ENCODE data around the gene APOH. TPM values are rescaled to one million over a fixed set of nuclear protein-coding genes. Genes with fewer than 3 reads are reported as not detected.

Gene APOH
- polyA plus RNA-seq, 5 donors = 1.6 to 24.1 (median 2.6) TPM

DNA sequence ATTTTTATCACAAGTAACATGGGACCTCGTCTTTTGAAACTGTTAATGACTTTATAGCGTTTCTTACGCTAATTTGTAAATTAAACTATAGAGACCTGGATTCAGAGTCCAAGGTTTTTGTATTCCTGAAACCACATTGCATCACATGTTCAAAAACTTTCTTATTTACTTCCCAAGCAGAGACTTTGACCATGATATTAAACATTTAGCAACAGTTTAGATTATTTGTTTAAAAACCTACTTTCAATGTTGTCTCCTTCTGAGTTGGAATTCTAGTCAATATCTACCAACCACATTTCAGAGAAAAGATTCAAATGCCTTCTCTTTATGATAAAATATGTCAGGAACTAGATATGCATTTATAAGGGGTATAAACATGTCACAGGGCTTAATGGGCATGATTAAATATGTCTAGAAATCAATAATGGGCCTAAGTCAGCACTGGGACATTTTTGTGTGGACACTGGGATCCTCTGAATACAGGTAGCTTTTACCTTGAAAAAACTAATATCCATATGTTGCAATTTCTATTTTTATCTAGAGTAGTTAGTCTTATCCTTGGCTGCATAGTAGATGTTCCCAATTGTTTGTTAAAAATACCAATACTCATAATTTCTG is 6.3 kb upstream of the APOH start:
- DNase-seq = no peak

DNA sequence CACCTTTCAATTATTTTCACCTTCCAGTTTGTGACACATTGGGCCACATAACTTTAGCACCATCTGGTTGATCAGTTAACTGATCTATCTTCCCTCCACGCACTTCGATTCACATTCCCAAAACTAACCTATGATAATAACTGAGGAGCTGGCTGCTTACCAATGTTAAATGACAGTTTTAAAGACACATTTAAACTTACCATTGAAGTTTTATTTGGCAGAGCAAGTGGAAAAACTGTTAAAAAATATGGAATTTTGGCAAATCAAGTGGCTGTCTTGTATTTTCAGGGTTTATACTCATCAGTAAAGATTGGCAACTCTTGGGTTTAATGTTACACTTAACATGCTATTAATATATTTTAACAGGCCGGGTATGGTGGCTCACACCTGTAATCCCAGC is 5.4 kb upstream of the APOH start:
- DNase-seq = no peak

DNA sequence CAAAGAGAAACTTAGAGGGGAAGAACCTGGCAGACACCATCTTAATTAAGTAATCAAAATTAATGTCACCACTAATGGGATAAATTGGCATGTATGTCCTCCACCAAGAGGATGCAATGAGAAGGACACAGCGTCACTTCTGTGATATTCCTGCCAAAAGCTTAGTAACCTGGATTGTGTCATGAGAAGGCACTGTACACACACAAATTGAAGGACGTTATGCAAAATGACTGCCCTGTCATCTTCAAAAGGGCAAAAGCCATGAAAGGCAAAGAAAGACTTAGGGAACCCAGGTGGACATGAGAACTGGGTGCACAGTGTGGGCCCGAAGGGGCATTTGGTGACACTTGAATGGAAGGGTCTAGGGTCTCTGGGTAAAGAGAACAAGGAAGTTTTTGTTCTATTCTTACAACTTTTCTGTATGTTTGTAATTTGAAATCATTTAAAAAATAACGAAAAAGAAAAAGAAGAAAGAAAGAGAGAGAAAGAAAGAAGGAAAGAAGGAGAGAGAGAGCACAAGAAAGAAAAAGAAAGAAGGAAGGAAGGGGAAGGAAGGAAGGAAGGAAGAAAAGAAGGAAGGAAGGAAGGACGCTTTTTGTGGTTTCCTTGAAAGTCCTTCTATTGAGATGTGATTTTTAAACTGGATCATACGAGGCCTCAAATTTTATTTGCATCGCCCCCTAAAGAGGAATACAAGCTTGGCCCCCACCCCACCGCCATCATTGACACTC is 4.0 kb upstream of the APOH start:
- DNase-seq = no peak

DNA sequence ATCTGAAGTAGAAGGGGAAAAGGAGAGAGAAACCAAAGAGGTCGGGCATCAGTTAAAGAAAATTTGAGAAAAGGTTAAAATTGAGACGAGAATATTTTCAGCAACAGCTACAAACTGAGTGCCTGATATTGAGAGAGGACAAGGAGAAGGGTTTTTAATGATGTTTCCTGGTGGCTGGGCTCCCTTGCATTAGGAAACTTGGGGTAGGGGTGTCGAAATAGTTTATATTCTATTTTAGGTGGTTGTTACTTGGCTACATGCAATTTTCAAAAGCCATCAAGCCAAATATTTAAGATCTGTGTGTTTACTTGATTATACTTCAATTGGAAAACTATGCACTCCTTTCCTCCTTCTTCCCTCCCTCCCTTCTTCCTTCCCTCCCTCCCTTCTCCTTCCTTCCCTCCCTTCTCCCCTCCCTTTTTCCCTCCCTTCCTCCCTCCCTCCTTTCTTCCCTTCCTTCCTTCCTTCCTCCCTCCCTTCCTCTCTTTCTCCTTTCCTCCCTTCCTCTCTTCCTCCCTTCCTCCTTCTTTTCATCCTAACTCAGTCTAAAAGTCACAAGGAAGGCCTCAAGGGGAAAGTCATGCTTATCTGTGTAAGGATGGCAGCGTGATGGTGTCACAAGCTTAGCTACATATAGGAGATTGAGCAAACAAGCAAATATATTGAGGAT is 1.8 kb upstream of the APOH start:
- DNase-seq = peak; percentile 41 to 48

DNA sequence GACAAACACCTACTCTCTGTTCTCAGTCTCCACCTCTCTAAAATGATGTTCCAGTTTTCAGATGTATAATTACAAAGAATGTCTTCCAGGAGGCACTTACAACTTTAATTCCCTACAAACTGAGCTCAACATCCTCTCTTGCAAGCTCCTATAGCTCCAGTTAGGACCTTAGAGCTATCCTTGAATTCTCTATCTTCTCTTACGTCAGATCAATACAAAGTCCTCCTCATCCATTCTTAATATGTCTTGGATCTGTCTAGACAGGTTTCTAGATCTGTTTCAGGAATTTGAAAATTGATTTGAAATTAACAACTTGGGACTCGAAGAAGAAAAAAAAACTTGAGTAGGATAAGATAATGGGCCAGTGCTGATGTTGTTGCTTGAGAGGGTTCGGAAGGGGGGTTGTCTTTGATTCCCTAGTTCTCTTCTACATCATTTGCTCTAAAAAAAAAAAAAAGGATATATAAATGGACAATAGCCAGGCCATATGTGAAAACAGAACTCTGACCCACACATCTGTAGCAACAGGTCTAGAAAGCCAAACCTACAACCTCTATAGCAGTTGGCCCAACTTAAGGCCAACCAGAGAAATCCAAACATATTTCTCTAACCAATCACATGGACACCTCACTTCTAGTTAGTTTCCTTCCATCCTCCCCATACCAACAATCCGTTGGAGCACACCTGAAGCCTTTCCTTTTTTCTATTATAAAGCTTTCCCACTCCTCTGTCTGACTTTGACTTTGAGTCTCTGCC is 746 bp upstream of the APOH start:
- DNase-seq = no peak

DNA sequence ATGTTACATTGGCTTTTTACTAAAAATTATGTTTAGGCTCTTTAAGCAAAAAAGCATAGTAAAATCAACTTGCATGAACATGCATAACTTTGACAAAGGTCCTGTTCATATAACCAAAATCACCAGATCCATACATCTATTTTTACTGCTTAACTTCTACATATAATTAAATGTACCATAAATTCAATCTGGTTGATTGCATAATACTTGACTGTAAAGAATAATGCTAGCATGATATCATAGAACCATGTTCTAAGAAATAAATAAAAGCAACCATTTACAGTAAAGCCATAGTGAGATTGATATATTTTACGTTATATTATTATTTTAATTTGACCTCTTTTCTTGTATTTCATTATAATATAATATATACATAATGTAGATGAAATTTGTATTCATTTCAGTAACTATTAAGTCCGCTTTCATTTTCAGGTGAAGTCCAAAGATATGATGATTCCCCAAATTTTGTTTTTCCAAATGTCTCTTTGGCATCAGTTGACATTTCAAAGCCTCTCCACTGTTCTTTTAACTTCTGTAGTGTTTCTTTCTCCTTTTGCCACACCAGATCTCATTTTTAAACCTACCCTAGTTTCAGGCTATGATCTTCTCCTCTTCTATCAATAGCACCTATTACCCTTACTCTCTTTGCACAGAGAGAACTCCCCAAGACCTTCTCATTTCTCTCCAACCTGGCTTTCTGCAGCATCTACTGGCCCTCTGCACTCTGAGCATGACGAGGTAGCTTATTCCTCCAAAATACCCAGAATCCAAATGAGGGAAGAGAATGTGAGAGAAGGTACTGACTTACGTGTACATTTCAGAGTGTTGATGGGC is 1.8 kb downstream of the APOH start:
- no peak for DNase-seq

DNA sequence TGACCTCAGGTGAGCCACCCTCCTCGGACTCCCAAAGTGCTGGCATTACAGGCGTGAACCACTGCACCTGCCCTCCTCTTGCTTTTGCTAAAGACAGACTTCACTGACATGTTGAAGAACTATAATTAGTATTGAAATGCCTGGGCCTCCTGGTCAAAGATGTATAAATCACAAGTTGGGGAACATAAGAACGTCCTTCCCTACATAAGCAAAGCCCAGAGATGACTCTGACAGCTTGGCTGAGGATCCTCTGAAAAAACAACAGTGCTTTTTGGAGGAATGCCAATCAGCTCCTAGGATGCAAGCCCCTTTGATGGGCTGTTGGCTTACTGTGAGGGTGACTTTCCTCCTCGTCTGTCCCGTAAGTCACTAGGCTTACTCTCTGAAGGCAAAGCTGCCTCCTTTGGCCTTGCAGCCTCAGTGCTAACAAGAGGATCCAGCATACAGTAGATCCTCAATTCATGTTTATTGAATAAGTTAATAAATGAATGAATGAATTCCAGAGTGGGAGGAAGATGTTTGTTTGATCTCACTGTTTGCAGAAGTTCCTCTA is 6.3 kb downstream of the APOH start:
- no peak for DNase-seq

DNA sequence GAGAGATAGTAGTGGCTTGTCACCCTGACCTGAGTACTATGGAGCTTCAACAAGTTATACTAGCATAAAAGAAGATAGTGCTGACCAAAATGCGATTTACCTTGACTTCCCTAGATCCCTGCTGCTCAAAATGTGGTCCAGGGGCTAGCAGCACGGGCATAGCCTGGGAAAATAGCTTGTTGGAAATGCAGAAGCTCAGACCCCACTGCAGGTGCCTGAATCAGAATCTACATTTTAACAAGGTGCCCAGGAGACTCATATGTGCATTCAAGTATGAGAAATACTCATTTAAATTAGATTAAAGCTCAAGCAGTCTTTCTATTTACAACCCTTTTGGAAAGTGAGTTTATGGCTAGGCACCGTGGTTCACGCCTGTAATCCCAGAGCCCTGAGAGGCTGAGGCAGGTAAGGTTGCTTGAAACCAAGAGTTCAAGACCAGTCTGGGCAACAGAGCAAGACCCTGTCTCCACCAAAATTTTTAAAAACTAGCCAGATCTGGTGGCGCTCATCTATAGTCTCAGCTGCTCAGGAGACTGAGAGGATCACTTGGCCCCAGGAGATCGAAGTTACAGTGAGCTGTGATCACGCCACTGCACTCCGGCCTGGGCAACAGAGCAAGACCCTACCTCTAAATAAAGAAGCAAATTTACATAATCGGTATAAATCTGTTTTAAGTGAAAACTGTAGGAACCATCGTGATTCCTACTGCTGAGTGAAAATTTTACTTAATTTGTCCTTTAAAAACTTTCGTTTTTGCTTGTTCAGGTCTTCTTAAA is 7.3 kb downstream of the APOH start:
- DNase-seq = no peak

DNA sequence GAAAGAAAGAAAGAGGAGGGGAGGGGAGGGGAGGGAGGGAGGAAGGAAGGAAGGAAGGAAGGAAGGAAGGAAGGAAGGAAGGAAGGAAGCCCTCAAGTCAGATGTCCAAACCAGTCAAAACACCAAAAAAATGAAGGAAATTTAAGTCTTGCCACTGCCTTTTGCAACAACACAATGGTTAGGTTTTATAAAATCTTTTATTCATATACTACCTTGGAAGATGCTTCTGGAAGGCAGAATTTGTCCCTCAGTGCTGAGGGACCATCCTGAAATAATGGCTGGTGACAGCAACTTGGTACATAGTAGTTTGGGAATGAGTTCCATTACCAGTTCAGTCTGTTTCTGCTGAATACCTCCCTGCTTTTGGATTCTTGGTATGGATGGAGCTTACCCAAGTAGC is 7.9 kb downstream of the APOH start:
- no peak for DNase-seq

DNA sequence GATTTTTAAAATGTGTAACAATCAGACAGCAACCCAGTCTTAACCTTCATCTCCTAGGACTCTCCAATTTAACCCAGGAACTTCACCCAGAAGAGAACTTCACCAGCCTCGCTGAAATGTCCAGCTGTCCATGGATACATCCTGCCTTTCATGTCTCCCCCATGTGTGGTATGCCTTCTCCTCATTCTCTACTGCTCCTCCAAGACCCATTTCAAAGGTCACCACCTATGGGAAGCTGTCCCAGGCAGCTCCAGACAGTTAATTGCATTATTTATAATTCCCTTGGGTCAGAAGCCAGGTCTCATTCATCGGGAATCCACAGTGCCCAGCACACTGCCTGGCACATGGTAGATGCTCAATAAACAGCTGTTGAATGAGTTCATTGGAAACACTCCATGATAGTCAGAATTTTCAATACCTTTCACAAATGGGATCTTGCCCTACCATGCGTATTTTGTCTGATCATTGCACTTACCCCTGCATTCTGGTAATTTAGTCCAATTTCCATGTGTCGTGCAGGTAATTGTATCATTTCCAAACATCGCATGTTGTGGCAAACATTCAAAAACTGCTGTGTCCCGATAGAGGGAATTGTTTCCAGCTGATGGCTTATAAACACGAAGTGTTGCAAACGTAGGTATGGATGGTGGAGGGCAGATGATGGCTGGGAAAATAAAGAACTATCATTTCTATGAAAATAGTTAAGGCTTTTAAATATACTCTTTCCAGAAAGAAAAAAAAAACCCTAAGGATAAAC is 9.0 kb downstream of the APOH start:
- DNase-seq = no peak

DNA sequence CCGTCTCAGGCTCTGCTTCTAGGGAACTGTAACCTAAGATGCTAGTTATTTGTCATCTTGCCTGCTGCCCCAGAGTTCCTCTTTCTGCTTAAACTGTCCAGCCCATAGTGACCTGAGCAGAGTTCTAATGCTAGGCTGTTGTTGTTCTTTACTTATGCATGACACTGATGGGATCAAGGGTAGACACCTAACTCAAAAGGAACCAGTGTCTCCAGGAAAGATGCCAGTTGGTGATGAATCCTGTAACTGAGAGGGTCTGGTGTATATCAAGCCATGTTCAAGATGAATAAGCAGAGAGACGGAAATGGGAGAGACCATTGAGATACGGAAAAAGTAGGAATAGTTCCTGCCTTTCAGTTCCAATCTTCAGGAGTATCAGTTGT is 13.7 kb downstream of the APOH start:
- no peak for DNase-seq

DNA sequence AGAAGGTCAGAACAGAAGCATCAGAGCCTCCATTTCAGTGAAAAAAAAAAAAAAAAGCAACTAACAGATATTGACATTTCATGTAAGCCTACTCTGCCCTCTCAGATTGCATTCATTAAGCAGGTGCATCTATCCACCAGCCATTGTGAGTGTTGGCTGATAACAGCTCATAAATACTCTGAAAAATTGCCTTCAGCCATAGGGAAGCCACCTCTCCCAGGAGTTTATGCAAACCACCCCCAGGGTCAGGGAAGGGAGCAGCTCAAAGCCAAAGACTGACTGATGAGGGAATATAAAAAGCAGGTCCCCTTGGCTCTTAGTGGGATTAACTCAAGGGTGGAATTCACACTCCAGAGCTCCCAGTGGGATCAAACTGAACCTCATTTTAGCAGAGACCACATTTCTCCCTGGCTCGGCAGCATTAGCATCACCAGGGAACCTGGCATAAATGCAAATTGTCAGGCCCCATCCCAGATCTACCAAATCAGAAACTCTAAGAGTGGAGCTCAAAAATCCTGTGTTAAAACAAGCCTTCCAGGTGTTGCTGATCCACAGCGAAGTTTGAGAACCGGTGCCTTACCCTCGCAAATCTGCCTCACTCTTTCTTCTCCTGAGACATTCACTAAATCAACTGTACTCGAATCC is 14.2 kb downstream of the APOH start:
- DNase-seq = no peak

DNA sequence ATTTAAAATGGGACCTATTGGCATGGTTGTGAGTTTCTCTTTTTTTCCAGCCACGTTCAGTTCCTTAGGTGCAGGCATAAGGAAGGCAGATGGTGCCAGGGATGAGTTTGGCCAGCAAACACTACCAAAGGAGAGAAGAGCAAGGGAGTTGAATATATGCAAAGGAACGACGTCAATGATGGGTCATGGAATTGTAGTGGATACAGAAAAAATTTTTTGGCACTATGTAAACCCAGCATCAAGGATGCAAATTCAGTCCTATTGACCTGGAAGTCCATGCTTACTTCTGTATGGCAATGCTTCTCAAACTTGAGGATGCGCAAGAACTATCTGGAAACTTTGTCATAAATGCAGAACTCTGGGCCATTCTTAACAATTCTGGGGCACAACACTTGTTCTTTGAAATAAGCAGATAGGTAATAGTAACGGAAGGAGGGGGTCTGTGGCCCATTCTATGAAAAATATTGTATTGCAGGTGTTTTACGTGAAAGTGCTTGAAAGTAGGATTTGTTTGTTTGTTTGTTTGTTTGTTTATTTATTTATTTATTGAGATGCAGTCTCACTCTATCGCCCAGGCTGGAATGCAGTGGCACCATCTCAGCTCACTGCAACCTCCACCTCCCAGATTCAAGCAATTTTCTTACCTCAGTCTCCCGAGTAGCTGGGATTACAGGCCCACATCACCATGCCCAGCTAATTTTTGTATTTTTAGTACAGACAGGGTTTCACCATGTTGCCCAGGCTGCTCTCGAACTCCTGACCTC is 18.0 kb downstream of the APOH start:
- no peak for DNase-seq

DNA sequence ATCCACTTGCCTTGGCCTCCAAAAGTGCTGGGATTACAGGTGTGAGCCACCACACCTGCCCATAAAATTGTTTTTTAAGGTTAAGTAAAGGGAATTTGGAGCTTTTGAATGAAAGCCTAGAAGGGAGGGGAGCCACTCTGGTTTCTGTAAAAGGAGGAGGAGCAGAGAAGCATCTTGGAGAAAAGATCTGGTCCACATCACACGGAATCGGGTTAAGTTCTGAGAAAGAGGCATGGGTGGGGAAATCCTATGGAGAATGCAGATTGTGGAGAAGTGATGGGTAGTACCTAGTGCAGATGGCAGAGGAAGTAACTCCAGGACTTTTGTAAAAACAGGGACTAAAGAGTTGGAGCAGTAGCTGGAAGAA is 19.0 kb downstream of the APOH start:
- DNase-seq = no peak

DNA sequence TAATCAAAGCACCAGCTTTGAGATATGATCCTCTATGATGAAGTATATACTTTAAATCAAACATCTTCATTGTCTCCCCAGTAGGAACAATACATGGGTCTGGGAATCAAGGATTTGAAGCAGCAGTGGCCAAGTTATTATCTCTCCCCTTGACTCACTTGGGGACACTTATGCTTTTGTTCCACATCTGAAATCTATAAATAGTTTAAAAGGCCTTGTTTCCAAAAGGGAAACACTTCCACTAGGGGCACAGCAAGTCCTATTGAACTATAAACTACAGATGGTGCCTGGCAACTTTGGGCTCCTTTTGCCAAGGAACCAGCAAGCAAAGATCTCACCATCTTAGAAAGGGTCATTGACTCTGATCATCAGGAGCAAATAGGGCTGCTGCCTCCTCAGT is 21.3 kb downstream of the APOH start:
- no peak for DNase-seq

DNA sequence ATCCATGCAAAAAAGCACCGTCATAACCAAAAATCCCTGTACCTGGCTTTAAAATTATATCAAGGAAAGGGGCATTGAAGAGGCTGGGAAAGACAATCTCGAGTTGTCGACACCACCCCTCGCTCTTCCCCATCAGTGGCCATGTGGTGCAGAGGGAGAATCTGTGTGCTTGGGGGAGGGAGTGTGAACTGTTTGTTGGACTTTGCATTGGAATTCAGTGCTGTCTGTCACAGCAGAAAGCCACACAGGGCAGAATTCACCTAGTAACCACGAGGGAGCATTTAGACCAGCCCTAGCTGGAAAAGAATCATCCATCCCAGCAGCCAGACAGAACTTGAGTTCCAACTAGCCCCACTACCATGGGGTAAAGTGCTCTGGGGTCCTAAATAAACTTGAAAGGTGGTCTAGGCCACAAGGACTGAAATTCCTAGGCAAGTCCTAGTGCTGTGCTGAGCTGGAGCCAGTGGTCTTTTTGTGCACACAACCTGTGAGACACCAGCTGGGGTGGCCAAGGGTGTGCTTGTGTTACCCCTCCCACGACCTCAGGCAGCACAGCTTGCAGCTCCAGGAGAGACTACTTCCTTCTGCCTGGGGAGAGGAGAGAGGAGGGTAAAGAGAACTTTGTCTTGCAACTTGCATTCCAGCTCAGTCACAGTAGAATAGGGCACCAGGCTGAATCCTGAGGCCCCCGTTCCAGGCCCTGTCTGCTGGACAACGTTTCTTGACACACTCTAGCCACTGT is 25.8 kb downstream of the APOH start:
- no peak for DNase-seq

DNA sequence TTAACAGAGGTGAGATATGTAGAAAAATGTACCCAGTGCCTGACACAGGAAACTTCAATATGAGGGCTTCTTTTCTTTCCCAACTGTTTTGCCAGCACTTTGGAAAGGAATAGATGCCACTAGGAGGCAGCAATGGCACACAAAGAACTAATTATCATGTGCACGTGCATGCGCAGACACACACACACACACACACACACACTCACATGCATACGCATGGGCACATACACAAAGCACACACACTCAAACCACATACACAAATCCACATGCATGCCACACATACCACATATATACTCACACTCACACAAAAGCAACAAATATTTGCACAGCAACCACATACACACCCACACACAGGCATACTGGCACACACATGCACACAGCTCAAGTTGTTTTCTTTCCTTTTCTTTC is 28.5 kb downstream of the APOH start:
- peak; percentile 59 to 71 for DNase-seq

DNA sequence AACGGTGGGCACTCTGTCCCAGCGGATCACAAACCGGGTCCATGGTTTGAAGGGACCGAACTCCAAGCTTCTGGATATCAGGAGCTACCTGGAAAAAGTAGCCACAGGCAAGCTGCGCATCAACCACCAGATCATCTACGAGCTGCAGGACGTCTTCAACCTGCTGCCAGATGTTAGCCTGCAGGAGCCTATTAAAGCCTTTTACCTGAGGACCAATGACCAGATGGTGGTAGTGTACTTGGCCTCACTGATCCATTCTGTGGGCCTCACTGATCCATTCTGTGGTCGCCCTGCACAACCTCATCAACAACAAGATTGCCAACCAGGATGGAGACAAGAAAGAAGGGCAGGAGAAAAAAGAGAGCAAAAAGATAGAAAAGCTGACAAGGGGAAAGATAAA is 31.0 kb downstream of the APOH start:
- no peak for DNase-seq
